Measurements from ENCODE around the gene INAFM2. TPM values are rescaled to one million over a fixed set of nuclear protein-coding genes. Genes with fewer than 3 reads are reported as not detected.

INAFM2 gene
- total RNA-seq, 2 experiments from 2014 or later = 3.3 to 4.4 TPM

DNA sequence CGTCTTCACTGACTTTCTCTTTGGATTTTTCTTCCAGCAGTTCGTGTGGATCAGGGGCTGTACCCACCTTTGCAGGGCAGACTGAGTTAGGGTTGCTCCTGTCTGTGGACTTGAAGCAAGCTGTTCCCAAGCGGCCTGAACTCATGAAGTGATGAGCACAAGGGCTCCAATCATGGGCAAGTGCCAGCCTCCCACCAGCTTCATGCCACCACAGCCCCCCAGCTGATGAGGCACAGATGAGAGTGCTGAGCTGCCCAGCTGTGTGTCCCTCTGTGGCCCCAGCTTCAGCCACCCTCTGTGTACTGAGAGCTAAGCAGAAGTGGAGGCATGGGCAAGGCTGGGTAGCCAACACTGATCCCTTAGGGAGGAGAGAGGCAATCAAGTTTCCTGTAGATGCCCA lies 12.5 kb upstream of the INAFM2 start:
- ChIA-PET CTCF (ENCODE audit: unreplicated experiment) (no interaction called here), POLR2A (interaction anchor here (0.7 to 1.3 kb wide), 4 partner anchors 32 to 365 kb away, joined by 3 to 4 read pairs (median 3); partner anchors contain the start of gene KNSTRN)
- Histone ChIP-seq H3K36me3 (ENCODE audit: insufficient read depth, low read length) (no peaks in the 10 kb centered on the region), H3K4me1 (ENCODE audit: insufficient read depth, low read length, poor library complexity, severe bottlenecking) (no peaks in the 10 kb centered on the region), H3K4me3 (ENCODE audit: low read depth, low read length, poor library complexity, severe bottlenecking) (no peak overlapping the region), H2AFZ (ENCODE audit: low read length) (no peak overlapping the region), H4K20me1 (ENCODE audit: insufficient read depth, low read length) (no peaks in the 10 kb centered on the region), H3K4me2 (ENCODE audit: low read length) (no peak overlapping the region), H3K9me3 (ENCODE audit: low read length) (no peaks in the 10 kb centered on the region), H3K79me2 (ENCODE audit: insufficient read depth, low read depth, low read length) (no peaks in the 10 kb centered on the region), H3K27ac (ENCODE audit: low read depth, low read length, poor library complexity, severe bottlenecking) (no peak overlapping the region), H3K9me2 (ENCODE audit: insufficient read depth, low read length) (no peaks in the 10 kb centered on the region)
- DNase-seq (ENCODE audit: low spot score) = no peak
- BruUV-seq (replicated peaks) = no TSS peak
- TF ChIP-seq, protein P1, sequence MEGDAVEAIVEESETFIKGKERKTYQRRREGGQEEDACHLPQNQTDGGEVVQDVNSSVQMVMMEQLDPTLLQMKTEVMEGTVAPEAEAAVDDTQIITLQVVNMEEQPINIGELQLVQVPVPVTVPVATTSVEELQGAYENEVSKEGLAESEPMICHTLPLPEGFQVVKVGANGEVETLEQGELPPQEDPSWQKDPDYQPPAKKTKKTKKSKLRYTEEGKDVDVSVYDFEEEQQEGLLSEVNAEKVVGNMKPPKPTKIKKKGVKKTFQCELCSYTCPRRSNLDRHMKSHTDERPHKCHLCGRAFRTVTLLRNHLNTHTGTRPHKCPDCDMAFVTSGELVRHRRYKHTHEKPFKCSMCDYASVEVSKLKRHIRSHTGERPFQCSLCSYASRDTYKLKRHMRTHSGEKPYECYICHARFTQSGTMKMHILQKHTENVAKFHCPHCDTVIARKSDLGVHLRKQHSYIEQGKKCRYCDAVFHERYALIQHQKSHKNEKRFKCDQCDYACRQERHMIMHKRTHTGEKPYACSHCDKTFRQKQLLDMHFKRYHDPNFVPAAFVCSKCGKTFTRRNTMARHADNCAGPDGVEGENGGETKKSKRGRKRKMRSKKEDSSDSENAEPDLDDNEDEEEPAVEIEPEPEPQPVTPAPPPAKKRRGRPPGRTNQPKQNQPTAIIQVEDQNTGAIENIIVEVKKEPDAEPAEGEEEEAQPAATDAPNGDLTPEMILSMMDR (conservative IDR thresholded peaks at IDR 0.05; ENCODE audit: low read length) = no peak
- no peak for TF ChIP-seq EZH2phosphoT487 (IDR thresholded peaks at IDR 0.05; ENCODE audit: borderline replicate concordance, low read depth, low read length)
- intact Hi-C loops (cut with micrococcal nuclease; ENCODE audit: unreplicated experiment) = loop anchor here (1.0 kb wide), 1 partner anchor 32 kb away; no protein-coding TSS in a partner anchor

- no peaks in the 10 kb centered on the region for H3K36me3 ChIP-seq (ENCODE audit: insufficient read depth, low read length)
- H3K27ac ChIP-seq (ENCODE audit: low read depth, low read length, poor library complexity, severe bottlenecking) = no peak overlapping the region
- TF ChIP-seq, protein P1 (conservative IDR thresholded peaks at IDR 0.05; ENCODE audit: low read length) = no peak
- no peak for TF ChIP-seq EZH2phosphoT487 (IDR thresholded peaks at IDR 0.05; ENCODE audit: borderline replicate concordance, low read depth, low read length)
- BruUV-seq (replicated peaks) = no TSS peak
- H2AFZ ChIP-seq (ENCODE audit: low read length) = no peak overlapping the region
- H3K4me2 ChIP-seq (ENCODE audit: low read length) = no peak overlapping the region
- POLR2A ChIA-PET = interaction anchor here (0.6 to 1.1 kb wide), 2 partner anchors 70 to 178 kb away, joined by 3 to 4 read pairs; partner anchors contain the start of gene KNSTRN
- H3K9me2 ChIP-seq (ENCODE audit: insufficient read depth, low read length) = no peaks in the 10 kb centered on the region
- H3K79me2 ChIP-seq (ENCODE audit: insufficient read depth, low read depth, low read length) = no peaks in the 10 kb centered on the region
- intact Hi-C loops (cut with micrococcal nuclease; ENCODE audit: unreplicated experiment) = no loop called here
- H3K4me3 ChIP-seq (ENCODE audit: low read depth, low read length, poor library complexity, severe bottlenecking) = no peak overlapping the region
- CTCF ChIA-PET (ENCODE audit: unreplicated experiment) = no interaction called here
- H3K4me1 ChIP-seq (ENCODE audit: insufficient read depth, low read length, poor library complexity, severe bottlenecking) = no peaks in the 10 kb centered on the region
- no peak for DNase-seq (ENCODE audit: low spot score)
- H3K9me3 ChIP-seq (ENCODE audit: low read length) = no peaks in the 10 kb centered on the region
- no peaks in the 10 kb centered on the region for H4K20me1 ChIP-seq (ENCODE audit: insufficient read depth, low read length)
These were observed 10.9 kb upstream of the INAFM2 start for GRCh38 chr15:40312370-40313158.

Data from OCI-LY7 (cell line).